HepG2 (cell line): Measurements from ENCODE around the gene TSPYL6. TPM values are rescaled to one million over a fixed set of nuclear protein-coding genes. Genes with fewer than 3 reads are reported as not detected.
A peak's percentile ranks its signal among the peaks of the same experiment; 100 is the strongest.

Experiments
- AGO1 ChIP-seq: fragments of 200-400 bp; formaldehyde crosslinking; IDR thresholded peaks from 2 replicates; pipeline ENCODE4 v1.6.1; 2017; ENCODE audit warnings: mild to moderate bottlenecking, low read depth, low read length, moderate library complexity; ENCODE audit not compliant: poor library complexity, severe bottlenecking
- CENPT ChIP-seq: sonication (generic); formaldehyde crosslinking; IDR thresholded peaks from 2 replicates; pipeline ENCODE4 v1.8.0; 2022; ENCODE audit warnings: low read depth, mild to moderate bottlenecking, moderate library complexity, missing genetic modification reagents
- FOSL1 ChIP-seq: sonication (generic); formaldehyde crosslinking; IDR thresholded peaks from 2 replicates; pipeline ENCODE4 v1.9.0; 2021; ENCODE audit warnings: missing genetic modification reagents, borderline replicate concordance
- FOSL2 ChIP-seq: sonication (generic); formaldehyde crosslinking; IDR thresholded peaks from 2 replicates; pipeline ENCODE4 v1.4.0; 2020; ENCODE audit warnings: missing genetic modification reagents
- HMG20B ChIP-seq: conservative IDR thresholded peaks from 2 replicates; pipeline ENCODE4 v1.6.1; 2016; ENCODE audit warnings: missing genetic modification reagents, missing compliant biosample characterization
- KDM6A ChIP-seq: IDR thresholded peaks from 2 replicates; pipeline ENCODE4 v1.6.1; 2016; ENCODE audit warnings: low read depth
- MIXL1 ChIP-seq: IDR thresholded peaks from 2 replicates; pipeline ENCODE4 v1.6.1; 2016
- NFE2L1 ChIP-seq: sonication (generic); formaldehyde crosslinking; IDR thresholded peaks from 2 replicates; pipeline ENCODE4 v1.4.0; 2020; ENCODE audit warnings: missing genetic modification reagents, mild to moderate bottlenecking, borderline replicate concordance
- NFIC ChIP-seq: IDR thresholded peaks from 2 replicates; pipeline ENCODE4 v1.6.1; 2012; ENCODE audit warnings: mild to moderate bottlenecking, low read length, inconsistent platforms
- NKX3-1 ChIP-seq: sonication (generic); formaldehyde crosslinking; IDR thresholded peaks from 2 replicates; pipeline ENCODE4 v1.5.0; 2020; ENCODE audit warnings: missing genetic modification reagents
- PAWR ChIP-seq: sonication (generic); formaldehyde crosslinking; IDR thresholded peaks from 2 replicates; pipeline ENCODE4 v1.4.0; 2020; ENCODE audit warnings: missing genetic modification reagents, mild to moderate bottlenecking, borderline replicate concordance
- ZFP1 ChIP-seq: IDR thresholded peaks from 2 replicates; pipeline ENCODE4 v1.6.1; 2016
- ZNF34 ChIP-seq: sonication (generic); formaldehyde crosslinking; IDR thresholded peaks from 2 replicates; pipeline ENCODE4 v1.4.0; 2020; ENCODE audit warnings: mild to moderate bottlenecking, missing genetic modification reagents, borderline replicate concordance
- ZNF350 ChIP-seq: sonication (generic); formaldehyde crosslinking; IDR thresholded peaks from 2 replicates; pipeline ENCODE4 v1.4.0; 2020; ENCODE audit warnings: mild to moderate bottlenecking, low read depth, missing genetic modification reagents, borderline replicate concordance
- ZNF441 ChIP-seq: sonication (generic); formaldehyde crosslinking; IDR thresholded peaks from 2 replicates; pipeline ENCODE4 v1.7.0; 2021; ENCODE audit warnings: missing genetic modification reagents, borderline replicate concordance
- ZNF563 ChIP-seq: sonication (generic); formaldehyde crosslinking; IDR thresholded peaks from 2 replicates; pipeline ENCODE4 v1.8.0; 2022; ENCODE audit warnings: mild to moderate bottlenecking, moderate library complexity, missing genetic modification reagents
- ZNF737 ChIP-seq: sonication (generic); formaldehyde crosslinking; IDR thresholded peaks from 2 replicates; pipeline ENCODE4 v1.5.0; 2020; ENCODE audit warnings: missing genetic modification reagents, mild to moderate bottlenecking, borderline replicate concordance
- ZNF891 ChIP-seq: sonication (generic); formaldehyde crosslinking; IDR thresholded peaks from 2 replicates; pipeline ENCODE4 v1.5.0; 2020; ENCODE audit warnings: mild to moderate bottlenecking, missing genetic modification reagents
- polyA plus RNA-seq, 8 experiments: library from polyadenylated mRNA; depleted of rRNA in 3 of 8; stranded (reverse) in 7 of 8; unstranded in 1 of 8; fragments of >200 nt; fragmentation: Illumina TruSeq in 4 of 8; extraction: Trizol in 4 of 8; gene quantifications; 2 replicates each; pipeline versions ENCODE4 v1.2.1 to v1.2.3, GENCODE V29; 2011 to 2016; ENCODE audit warnings: low read depth in 4 of 8, missing spikeins in 1 of 8, mixed read lengths in 1 of 8; ENCODE audit not compliant: insufficient read depth in 1 of 8
- total RNA-seq, 5 experiments: library from RNA; depleted of rRNA; stranded (reverse); fragments of >200 nt; fragmentation: Illumina TruSeq; extraction: Trizol; gene quantifications; 2 replicates each; pipeline ENCODE4 v1.2.3, GENCODE V29; 2016; ENCODE audit warnings: low read depth in 1 of 5
- TF ChIP-seq, protein P1 (sequence below): sonication (generic); formaldehyde crosslinking; IDR thresholded peaks from 2 replicates; pipeline ENCODE4 v1.9.0; 2021; ENCODE audit warnings: mild to moderate bottlenecking, missing genetic modification reagents
- TF ChIP-seq, protein P2 (sequence below): sonication (generic); formaldehyde crosslinking; IDR thresholded peaks from 2 replicates; pipeline ENCODE4 v1.4.0; 2020; ENCODE audit warnings: mild to moderate bottlenecking, missing genetic modification reagents
- TF ChIP-seq, protein P3 (sequence below): sonication (generic); formaldehyde crosslinking; IDR thresholded peaks from 2 replicates; pipeline ENCODE4 v1.4.0; 2020; ENCODE audit warnings: missing genetic modification reagents
- TF ChIP-seq, protein P4 (sequence below): sonication (generic); formaldehyde crosslinking; IDR thresholded peaks from 2 replicates; pipeline ENCODE4 v1.4.0; 2020; ENCODE audit warnings: missing genetic modification reagents

TSPYL6 gene
- total and polyA plus RNA-seq, 2 of the 13 experiments (the other 11 are each of a cell fraction or from before 2014, with no cell fraction given), result 0.03 TPM; not detected in 1

DNA sequence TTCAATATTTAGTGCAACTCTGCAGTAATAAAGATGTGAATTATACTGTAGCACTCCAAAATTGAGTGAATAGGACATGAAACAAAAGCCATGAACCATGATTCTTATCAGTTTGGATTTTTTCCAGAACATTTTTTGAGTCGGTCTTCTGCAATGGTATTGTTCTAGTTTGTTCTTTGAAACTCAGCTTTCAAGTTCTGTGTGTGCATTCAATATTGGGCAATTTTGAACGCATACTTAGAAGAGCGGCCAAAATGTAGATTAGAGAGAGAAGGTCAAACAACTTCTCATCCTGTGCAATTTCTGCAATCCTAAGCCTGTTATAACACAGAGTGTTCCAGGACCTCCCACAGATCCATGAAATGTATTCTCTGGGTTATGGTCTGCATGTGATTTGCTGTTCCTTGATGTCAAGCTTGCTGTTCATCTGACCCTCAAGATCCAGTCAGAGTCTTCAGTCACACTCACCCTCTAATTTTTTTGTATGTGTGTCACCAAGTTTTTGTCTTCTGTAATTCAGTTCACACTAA lies 48.3 kb downstream of the TSPYL6 start (continued):
- TF ChIP-seq NFIC, result peak; percentile 100
- no peak for TF ChIP-seq CENPT (CRISPR knock-in tag)
- TF ChIP-seq, protein P1, sequence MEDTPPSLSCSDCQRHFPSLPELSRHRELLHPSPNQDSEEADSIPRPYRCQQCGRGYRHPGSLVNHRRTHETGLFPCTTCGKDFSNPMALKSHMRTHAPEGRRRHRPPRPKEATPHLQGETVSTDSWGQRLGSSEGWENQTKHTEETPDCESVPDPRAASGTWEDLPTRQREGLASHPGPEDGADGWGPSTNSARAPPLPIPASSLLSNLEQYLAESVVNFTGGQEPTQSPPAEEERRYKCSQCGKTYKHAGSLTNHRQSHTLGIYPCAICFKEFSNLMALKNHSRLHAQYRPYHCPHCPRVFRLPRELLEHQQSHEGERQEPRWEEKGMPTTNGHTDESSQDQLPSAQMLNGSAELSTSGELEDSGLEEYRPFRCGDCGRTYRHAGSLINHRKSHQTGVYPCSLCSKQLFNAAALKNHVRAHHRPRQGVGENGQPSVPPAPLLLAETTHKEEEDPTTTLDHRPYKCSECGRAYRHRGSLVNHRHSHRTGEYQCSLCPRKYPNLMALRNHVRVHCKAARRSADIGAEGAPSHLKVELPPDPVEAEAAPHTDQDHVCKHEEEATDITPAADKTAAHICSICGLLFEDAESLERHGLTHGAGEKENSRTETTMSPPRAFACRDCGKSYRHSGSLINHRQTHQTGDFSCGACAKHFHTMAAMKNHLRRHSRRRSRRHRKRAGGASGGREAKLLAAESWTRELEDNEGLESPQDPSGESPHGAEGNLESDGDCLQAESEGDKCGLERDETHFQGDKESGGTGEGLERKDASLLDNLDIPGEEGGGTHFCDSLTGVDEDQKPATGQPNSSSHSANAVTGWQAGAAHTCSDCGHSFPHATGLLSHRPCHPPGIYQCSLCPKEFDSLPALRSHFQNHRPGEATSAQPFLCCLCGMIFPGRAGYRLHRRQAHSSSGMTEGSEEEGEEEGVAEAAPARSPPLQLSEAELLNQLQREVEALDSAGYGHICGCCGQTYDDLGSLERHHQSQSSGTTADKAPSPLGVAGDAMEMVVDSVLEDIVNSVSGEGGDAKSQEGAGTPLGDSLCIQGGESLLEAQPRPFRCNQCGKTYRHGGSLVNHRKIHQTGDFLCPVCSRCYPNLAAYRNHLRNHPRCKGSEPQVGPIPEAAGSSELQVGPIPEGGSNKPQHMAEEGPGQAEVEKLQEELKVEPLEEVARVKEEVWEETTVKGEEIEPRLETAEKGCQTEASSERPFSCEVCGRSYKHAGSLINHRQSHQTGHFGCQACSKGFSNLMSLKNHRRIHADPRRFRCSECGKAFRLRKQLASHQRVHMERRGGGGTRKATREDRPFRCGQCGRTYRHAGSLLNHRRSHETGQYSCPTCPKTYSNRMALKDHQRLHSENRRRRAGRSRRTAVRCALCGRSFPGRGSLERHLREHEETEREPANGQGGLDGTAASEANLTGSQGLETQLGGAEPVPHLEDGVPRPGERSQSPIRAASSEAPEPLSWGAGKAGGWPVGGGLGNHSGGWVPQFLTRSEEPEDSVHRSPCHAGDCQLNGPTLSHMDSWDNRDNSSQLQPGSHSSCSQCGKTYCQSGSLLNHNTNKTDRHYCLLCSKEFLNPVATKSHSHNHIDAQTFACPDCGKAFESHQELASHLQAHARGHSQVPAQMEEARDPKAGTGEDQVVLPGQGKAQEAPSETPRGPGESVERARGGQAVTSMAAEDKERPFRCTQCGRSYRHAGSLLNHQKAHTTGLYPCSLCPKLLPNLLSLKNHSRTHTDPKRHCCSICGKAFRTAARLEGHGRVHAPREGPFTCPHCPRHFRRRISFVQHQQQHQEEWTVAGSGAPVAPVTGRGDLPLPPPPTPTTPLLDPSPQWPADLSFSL (CRISPR knock-in tag), result peak; percentile 28; the same call in 1 of the 2 replicates
- TF ChIP-seq, protein P2, sequence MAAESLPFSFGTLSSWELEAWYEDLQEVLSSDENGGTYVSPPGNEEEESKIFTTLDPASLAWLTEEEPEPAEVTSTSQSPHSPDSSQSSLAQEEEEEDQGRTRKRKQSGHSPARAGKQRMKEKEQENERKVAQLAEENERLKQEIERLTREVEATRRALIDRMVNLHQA (CRISPR knock-in tag), result no peak
- TF ChIP-seq MIXL1 (CRISPR knock-in tag), result no peak
- no peak for TF ChIP-seq NFE2L1 (CRISPR knock-in tag)
- peak; percentile 83; the same call in 1 of the 2 replicates for TF ChIP-seq ZFP1 (CRISPR knock-in tag)
- no peak for TF ChIP-seq AGO1
- TF ChIP-seq HMG20B, result peak; percentile 90
- TF ChIP-seq ZNF563, result no peak
- peak; percentile 86 for TF ChIP-seq FOSL2 (CRISPR knock-in tag)
- no peak for TF ChIP-seq ZNF441 (CRISPR knock-in tag)
- no peak for TF ChIP-seq ZNF34 (CRISPR knock-in tag)
- TF ChIP-seq KDM6A (CRISPR knock-in tag), result peak; percentile 81; the same call in 1 of the 2 replicates
- TF ChIP-seq, protein P3, sequence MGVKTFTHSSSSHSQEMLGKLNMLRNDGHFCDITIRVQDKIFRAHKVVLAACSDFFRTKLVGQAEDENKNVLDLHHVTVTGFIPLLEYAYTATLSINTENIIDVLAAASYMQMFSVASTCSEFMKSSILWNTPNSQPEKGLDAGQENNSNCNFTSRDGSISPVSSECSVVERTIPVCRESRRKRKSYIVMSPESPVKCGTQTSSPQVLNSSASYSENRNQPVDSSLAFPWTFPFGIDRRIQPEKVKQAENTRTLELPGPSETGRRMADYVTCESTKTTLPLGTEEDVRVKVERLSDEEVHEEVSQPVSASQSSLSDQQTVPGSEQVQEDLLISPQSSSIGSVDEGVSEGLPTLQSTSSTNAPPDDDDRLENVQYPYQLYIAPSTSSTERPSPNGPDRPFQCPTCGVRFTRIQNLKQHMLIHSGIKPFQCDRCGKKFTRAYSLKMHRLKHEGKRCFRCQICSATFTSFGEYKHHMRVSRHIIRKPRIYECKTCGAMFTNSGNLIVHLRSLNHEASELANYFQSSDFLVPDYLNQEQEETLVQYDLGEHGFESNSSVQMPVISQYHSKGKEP, result no peak
- TF ChIP-seq ZNF350 (CRISPR knock-in tag), result no peak
- no peak for TF ChIP-seq ZNF737
- TF ChIP-seq ZNF891, result no peak
- TF ChIP-seq, protein P4, sequence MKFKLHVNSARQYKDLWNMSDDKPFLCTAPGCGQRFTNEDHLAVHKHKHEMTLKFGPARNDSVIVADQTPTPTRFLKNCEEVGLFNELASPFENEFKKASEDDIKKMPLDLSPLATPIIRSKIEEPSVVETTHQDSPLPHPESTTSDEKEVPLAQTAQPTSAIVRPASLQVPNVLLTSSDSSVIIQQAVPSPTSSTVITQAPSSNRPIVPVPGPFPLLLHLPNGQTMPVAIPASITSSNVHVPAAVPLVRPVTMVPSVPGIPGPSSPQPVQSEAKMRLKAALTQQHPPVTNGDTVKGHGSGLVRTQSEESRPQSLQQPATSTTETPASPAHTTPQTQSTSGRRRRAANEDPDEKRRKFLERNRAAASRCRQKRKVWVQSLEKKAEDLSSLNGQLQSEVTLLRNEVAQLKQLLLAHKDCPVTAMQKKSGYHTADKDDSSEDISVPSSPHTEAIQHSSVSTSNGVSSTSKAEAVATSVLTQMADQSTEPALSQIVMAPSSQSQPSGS (CRISPR knock-in tag), result peak; percentile 93
- TF ChIP-seq PAWR (CRISPR knock-in tag), result no peak
- TF ChIP-seq NKX3-1 (CRISPR knock-in tag), result peak; percentile 52; the same call in 1 of the 2 replicates
- peak; percentile 70; the same call in 1 of the 2 replicates for TF ChIP-seq FOSL1 (CRISPR knock-in tag)
